Ramos (cell line): Measurements from ENCODE around the gene TRIM23.

Experiments
- in situ Hi-C: fragments of 300-500 bp; cut with MboI; formaldehyde crosslinking; loops from one replicate; pipeline ENCODE4 v1.14.3; 2022; ENCODE audit warnings: low sequenced_read_pairs; ENCODE audit not compliant: unreplicated experiment

The TRIM23 gene

DNA sequence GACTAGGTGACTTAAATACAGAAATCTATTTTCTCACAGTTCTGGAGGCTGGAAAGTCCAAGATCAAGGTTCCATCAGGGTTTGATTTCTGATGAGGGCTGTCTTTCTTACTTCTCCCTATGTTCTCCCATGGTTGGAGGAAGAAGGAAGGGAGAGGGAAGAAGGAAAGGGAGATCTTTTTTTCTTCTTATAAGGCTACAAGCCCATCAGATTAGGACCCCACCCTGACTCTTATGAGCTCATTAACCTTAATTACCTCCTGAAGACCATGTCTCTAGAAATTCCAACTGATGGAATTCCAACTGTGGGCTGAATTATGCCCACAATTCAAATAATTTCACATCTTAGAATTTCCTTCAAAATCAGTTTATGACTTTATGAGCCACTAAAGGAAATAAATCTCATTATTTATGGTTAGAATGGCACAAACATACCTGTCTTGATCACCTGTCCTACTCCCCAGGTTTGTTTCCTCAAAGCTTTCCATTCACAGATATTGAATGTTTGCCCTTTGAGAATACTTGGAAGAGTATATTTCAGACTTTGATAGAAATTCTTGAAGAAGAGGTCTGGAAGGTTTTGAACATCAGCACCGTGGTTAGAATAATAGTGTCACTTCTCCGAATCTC, 53.4 kb downstream of the TRIM23 start:
- in situ Hi-C loops = no loop called here

DNA sequence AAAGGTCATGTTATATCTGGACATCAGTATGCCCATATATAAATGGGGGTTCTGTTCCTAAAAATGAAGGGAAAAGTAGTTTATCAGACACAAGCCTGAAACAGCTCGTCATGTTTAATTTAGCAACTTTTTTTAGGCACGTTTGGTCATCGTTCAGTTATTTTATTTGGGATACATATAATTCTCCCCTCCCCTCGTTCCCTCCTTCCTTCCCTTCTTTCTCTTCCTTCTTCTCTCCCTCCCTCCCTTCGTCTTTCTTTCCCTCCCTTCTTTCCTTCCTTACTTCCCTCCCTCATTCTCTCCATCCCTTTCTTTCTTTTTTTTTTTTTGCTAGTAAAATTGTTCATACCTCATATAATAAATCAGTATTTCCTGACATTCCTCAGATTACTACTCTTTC, 57.6 kb downstream of the TRIM23 start:
- in situ Hi-C loops = no loop called here

DNA sequence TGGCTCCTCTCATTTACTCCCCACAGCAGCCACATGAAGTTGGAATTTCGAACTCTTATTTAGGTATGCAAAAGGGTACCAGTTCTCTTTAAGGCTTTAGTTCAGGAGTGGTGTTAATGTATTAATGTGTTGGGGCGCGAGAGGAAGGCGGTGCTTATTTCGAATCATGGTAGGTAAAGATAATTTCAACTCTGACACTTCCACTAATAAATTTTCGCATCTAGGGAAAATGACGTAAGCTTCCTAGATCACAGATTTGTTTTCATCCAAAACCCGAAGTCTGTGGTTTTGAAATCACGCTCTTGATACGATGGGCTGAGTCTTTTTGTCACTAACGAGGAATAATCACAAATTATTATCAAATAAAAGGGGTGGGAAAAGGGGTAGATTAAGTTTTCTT, 60.4 kb downstream of the TRIM23 start:
- in situ Hi-C loops = no loop called here

DNA sequence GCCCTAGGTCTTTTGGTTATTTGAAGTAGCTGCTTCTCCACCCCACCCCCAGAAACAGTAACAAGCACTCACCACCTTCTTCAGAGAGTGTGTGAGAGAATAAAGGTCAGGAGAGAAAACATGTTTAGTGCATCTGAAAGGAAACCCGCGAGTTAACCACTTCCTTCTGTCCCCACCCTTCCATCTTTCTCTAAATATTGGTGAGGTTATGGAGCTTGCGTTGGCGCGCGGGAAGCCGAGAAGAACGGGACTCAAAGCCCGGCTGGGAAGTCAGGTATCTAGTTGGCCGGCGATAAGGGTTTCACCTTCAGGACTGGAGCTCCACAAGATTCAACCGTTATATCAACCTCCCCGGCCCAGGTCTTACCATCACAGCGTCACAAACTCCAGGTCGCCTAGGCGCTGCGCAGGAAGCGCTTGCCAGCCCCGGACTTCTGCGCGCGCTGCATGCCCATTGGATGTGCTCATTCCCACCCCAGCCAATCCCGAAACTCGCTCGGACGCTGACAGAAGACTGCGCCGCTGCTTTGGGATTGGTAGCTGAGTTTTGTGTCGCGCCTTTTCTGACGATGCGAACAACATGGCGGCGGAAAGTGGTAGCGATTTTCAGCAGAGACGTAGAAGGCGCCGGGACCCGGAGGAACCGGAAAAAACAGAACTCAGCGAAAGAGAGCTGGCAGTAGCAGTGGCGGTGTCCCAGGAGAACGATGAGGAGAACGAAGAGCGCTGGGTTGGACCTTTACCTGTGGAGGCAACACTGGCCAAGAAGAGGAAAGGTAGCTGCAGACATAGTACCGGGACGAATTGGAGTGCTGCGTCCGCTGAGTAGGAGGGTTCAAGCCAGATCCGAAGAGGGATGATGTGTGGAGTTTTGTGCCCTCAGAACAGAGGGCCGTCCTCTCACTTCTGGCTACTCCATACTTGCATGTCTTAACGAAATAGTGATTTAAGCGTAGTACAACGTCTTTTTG, 61.1 kb downstream of the TRIM23 start, which contains the start of the genes CENPK and PPWD1:
CENPK (minus strand) TSS at position 438 of the 971 bp plus-strand sequence. CDS start 8,261 bp downstream, outside the sequence.
PPWD1 (plus strand) TSS at position 566 of the 971 bp plus-strand sequence; CDS start at position 581, 15 bp downstream.
- in situ Hi-C loops = no loop called here

DNA sequence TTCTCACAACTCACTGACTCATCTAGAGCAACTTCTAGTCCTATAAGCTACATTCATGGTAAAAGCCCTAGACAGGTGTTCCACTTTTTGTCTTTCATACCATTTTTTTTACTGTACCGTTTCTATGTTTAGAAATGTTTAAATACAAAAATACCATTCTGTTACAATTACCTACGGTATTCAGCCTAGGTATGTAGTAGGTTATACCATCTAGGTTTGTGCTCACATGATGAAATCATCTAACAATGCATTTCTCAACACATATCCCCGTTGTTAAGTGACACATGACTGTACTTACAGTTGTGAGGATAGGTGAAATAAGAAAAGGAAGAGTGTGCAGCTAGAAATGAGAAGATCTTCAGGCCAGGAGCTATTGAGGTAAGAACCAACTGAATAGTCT, 67.4 kb downstream of the TRIM23 start:
- in situ Hi-C loops = no loop called here

DNA sequence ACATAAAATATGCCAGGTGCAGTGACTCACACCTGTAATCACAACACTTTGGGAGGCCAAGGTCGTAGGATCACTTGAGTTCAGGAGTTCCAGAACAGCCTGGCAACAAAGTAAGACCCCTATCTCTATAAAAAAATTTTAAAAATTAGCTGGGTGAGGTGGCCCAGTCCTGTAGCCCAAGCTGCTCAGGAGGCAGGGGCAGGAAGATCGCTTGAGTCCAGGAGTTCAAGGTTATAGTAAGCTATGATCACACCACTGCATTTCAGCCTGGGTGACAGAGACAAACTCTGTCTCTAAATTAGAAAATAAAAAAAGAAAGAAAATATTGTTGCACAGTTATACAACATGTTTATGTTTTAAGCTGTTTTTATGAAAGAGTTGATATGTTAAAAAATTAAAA, 68.0 kb downstream of the TRIM23 start:
- in situ Hi-C loops = no loop called here

DNA sequence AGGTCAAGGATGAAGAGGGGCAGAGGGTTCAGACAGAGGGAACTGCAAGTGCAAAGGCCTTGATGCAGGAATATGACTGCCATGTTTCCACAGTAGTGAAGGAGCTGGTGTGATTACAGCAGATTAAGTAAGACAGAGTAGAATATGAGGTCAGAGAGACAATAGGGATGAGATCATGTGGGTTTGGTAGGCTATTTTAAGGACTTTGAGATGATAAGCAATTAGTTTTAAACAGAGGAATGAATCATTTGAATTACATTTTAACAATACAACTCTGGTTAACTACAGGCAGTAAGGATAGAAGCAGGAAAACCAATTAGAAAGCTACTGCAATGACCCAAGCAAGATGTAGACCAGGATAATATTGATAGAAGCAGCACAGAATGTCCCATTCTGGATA, 68.8 kb downstream of the TRIM23 start:
- in situ Hi-C loops = no loop called here

DNA sequence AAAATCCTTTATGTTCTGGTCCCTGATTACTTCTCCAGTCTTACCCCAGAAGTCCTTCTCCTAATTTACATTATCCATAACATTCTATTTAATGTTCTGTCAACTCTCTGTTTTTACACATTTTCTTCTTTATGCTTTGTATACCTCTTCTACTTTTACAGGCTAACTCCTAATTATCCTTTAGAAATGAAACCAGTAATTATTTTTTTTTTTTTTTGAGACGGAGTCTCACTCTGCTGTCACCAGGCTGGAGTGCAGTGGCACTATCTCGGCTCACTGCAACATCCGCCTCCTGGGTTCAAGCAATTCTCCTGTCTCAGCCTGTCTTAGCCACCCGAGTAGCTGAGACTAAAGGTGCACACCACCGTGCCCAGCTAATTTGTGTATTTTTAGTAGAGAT, 70.2 kb downstream of the TRIM23 start:
- in situ Hi-C loops = no loop called here

DNA sequence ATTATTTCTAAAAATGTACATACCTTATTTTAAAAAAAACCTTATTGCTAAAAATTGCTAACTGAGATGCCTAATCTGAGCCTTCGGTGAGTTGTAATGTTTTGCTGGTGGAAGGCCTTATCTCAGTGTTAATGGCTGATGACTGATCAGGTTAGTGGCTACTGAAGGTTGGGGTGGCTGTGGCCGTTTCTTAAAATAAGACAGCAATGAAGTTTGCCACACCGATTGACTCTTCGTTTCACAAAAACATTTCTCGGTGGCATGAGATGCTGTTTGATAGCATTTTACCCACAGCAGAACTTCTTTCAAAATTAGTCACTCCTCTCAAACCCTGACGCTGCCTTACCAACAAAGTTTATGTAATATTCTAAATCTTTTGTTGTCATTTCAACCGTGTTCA, 75.9 kb downstream of the TRIM23 start:
- in situ Hi-C loops = no loop called here

DNA sequence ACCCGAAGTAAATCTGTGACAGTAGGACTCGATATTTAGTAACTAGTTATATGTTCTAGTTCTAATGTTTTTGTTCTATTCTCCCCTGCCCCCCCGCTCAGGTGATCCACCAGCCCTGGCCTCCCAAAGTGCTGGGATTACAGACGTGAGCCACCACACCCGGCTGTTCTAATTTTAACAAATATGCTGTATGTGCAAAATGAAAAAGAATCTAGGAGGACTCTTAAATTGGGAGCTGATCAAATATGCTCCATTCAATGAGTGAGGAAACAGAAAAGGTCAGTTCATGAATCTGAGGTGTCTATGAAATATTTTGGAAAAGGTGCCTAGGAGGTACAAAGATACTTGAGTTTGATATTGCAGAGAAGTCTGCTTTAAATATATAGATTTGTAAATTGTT, 78.0 kb downstream of the TRIM23 start:
- in situ Hi-C loops = no loop called here

DNA sequence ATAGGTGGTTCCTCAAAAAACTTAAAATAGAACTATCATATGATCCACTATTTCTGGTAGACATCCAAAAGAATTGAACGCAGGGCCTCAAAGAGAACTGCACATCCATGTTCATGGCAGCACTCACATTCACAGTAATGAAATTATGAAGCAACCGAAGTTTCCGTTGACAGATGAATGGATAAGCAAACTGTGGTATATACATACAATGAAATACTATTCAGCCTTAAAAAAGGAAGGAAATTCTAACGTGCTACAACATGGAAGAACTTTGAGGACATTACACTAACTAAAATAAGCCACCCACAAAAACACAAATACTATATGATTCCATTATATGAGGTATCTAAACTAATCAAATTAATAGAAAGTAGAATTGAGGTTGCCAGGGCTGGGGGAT, 79.7 kb downstream of the TRIM23 start:
- in situ Hi-C loops = no loop called here

DNA sequence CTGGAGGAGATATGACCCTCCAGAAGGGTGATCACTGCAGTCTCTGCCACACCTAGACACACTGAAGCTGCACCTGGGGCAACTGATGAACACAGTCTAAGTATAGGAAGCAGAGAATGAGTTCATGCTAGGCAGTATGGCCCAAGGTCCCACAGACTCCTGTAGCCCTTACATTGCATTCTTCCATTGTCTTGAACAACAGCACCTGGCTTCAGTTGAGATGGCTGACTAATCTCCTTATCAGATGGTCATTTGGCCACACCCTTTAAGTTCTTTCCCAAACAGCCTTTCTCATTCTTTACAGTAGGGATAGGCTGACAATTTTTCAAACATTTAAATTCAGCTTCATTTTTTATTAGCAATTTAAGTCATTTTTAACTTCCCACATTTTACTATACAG, 84.3 kb downstream of the TRIM23 start:
- in situ Hi-C loops = no loop called here
